ENCODE results near the gene LGR5. TPM values are rescaled to one million over a fixed set of nuclear protein-coding genes. Genes with fewer than 3 reads are reported as not detected.
A peak's percentile ranks its signal among the peaks of the same experiment; 100 is the strongest.

Gene LGR5
- total and polyA plus RNA-seq, 2 of the 13 experiments (the other 11 are each of a cell fraction or from before 2014, with no cell fraction given): 37.0 to 121 TPM

DNA sequence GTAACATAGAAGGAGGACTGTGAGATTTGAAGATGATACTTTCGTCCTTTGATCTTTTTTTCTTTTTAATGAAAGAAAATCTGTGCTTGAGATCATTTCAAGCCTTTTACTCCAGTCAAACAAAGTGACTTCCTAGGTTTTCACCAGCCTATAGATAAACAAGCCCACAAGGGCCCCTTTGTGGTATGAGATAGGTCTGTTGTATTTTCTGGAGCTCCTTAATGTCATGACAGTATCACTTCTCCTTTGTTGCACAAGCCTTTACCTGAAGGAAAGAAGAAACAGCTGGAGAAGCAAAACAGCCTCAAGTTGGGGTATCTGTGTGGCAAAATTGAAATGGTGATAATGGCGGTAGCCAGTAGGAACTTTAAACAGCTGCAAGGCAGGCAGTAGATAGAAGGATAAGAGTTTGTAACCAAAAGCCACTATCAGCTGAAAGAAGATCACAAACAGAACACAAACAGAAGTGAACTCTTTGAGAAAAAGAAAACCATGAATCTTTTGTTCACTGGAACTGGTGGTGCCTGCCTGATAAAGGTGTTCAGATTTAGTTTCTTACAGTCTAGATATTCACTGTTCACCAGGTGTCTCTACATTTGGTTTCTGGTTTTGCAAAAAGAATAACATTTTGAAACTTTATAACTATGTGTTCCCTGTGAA, 96.8 kb downstream of the LGR5 start (continued):
- TF ChIP-seq, protein P1, sequence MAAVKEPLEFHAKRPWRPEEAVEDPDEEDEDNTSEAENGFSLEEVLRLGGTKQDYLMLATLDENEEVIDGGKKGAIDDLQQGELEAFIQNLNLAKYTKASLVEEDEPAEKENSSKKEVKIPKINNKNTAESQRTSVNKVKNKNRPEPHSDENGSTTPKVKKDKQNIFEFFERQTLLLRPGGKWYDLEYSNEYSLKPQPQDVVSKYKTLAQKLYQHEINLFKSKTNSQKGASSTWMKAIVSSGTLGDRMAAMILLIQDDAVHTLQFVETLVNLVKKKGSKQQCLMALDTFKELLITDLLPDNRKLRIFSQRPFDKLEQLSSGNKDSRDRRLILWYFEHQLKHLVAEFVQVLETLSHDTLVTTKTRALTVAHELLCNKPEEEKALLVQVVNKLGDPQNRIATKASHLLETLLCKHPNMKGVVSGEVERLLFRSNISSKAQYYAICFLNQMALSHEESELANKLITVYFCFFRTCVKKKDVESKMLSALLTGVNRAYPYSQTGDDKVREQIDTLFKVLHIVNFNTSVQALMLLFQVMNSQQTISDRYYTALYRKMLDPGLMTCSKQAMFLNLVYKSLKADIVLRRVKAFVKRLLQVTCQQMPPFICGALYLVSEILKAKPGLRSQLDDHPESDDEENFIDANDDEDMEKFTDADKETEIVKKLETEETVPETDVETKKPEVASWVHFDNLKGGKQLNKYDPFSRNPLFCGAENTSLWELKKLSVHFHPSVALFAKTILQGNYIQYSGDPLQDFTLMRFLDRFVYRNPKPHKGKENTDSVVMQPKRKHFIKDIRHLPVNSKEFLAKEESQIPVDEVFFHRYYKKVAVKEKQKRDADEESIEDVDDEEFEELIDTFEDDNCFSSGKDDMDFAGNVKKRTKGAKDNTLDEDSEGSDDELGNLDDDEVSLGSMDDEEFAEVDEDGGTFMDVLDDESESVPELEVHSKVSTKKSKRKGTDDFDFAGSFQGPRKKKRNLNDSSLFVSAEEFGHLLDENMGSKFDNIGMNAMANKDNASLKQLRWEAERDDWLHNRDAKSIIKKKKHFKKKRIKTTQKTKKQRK (IDR thresholded peaks at IDR 0.05; ENCODE audit: low read length): no peak
- TF ChIP-seq ZNF253 (CRISPR knock-in tag; IDR thresholded peaks at IDR 0.05; ENCODE audit: borderline replicate concordance) (no peak), GABPB1 (CRISPR knock-in tag; IDR thresholded peaks at IDR 0.05) (no peak), ZNF44 (CRISPR knock-in tag; IDR thresholded peaks at IDR 0.05) (no peak), RBFOX2 (IDR thresholded peaks at IDR 0.05; ENCODE audit: low read depth, low read length) (no peak), ZNF598 (CRISPR knock-in tag; IDR thresholded peaks at IDR 0.05; ENCODE audit: borderline replicate concordance) (no peak), JUND (CRISPR knock-in tag; IDR thresholded peaks at IDR 0.05) (no peak), ZNF383 (CRISPR knock-in tag; IDR thresholded peaks at IDR 0.05; ENCODE audit: borderline replicate concordance) (no peak), TOPORS (CRISPR knock-in tag; IDR thresholded peaks at IDR 0.05) (no peak), ZNF256 (CRISPR knock-in tag; conservative IDR thresholded peaks at IDR 0.05) (no peak), ZNF232 (CRISPR knock-in tag; IDR thresholded peaks at IDR 0.05; ENCODE audit: borderline replicate concordance) (no peak), ZNF781 (CRISPR knock-in tag; IDR thresholded peaks at IDR 0.05; ENCODE audit: borderline replicate concordance, not compliant biosample characterization) (no peak)
- TF ChIP-seq, protein P2, sequence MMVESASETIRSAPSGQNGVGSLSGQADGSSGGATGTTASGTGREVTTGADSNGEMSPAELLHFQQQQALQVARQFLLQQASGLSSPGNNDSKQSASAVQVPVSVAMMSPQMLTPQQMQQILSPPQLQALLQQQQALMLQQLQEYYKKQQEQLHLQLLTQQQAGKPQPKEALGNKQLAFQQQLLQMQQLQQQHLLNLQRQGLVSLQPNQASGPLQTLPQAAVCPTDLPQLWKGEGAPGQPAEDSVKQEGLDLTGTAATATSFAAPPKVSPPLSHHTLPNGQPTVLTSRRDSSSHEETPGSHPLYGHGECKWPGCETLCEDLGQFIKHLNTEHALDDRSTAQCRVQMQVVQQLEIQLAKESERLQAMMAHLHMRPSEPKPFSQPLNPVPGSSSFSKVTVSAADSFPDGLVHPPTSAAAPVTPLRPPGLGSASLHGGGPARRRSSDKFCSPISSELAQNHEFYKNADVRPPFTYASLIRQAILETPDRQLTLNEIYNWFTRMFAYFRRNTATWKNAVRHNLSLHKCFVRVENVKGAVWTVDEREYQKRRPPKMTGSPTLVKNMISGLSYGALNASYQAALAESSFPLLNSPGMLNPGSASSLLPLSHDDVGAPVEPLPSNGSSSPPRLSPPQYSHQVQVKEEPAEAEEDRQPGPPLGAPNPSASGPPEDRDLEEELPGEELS (CRISPR knock-in tag; IDR thresholded peaks at IDR 0.05): no peak
- TF ChIP-seq, protein P3, sequence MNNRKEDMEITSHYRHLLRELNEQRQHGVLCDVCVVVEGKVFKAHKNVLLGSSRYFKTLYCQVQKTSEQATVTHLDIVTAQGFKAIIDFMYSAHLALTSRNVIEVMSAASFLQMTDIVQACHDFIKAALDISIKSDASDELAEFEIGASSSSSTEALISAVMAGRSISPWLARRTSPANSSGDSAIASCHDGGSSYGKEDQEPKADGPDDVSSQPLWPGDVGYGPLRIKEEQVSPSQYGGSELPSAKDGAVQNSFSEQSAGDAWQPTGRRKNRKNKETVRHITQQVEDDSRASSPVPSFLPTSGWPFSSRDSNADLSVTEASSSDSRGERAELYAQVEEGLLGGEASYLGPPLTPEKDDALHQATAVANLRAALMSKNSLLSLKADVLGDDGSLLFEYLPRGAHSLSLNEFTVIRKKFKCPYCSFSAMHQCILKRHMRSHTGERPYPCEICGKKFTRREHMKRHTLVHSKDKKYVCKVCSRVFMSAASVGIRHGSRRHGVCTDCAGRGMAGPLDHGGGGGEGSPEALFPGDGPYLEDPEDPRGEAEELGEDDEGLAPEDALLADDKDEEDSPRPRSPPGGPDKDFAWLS (CRISPR knock-in tag; IDR thresholded peaks at IDR 0.05; ENCODE audit: borderline replicate concordance): no peak
- TF ChIP-seq, protein P4, sequence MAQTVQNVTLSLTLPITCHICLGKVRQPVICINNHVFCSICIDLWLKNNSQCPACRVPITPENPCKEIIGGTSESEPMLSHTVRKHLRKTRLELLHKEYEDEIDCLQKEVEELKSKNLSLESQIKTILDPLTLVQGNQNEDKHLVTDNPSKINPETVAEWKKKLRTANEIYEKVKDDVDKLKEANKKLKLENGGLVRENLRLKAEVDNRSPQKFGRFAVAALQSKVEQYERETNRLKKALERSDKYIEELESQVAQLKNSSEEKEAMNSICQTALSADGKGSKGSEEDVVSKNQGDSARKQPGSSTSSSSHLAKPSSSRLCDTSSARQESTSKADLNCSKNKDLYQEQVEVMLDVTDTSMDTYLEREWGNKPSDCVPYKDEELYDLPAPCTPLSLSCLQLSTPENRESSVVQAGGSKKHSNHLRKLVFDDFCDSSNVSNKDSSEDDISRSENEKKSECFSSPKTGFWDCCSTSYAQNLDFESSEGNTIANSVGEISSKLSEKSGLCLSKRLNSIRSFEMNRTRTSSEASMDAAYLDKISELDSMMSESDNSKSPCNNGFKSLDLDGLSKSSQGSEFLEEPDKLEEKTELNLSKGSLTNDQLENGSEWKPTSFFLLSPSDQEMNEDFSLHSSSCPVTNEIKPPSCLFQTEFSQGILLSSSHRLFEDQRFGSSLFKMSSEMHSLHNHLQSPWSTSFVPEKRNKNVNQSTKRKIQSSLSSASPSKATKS (CRISPR knock-in tag; IDR thresholded peaks at IDR 0.05): 0 out of 2 replicates have a peak, but pooled peaks have one; percentile 80
